Panc1 (cell line): ENCODE results near the gene YAP1. TPM values are rescaled to one million over a fixed set of nuclear protein-coding genes. Genes with fewer than 3 reads are reported as not detected.

ENCODE experiments used
- ATAC-seq: fragments of 200-7000 bp; cut with Tn5 transposase; 2 replicates; pipeline ENCODE4 v1.9.1; 2020; ENCODE audit warnings: mild to moderate bottlenecking, moderate library complexity
- BruUV-seq: library from RNA; stranded (reverse); fragments of 400-500 nt; replicated peaks from 2 replicates; lab custom pipeline; 2021; lab: Mats Ljungman, UMichigan
- CTCF ChIA-PET: fragments of 300-600 bp; sonication (Branson Sonifier 250); formaldehyde crosslinking; loops from one replicate; lab custom pipeline; 2022; ENCODE audit warnings: antibody characterized with exemption; lab: Charles Lee
- POLR2A ChIA-PET: fragments of 300-600 bp; sonication (Branson Sonifier 250); formaldehyde crosslinking; loops from one replicate; lab custom pipeline; 2022; ENCODE audit warnings: antibody characterized with exemption; lab: Charles Lee
- DNase-seq: peaks from one replicate; pipeline ENCODE4 v3.0.0-alpha.2; 2010; ENCODE audit warnings: low read depth, low spot score
- H3K27ac ChIP-seq: 2 replicates; pipeline ENCODE4 v1.5.1; 2011; ENCODE audit warnings: mild to moderate bottlenecking, low read length, inconsistent platforms
- H3K27me3 ChIP-seq: fragments of 200-500 bp; sonication (Bioruptor generic); 2 replicates; pipeline ENCODE4 v1.6.0; 2014; ENCODE audit warnings: low read length, inconsistent platforms; ENCODE audit not compliant: control insufficient read depth, insufficient read depth
- H3K36me3 ChIP-seq: fragments of 200-500 bp; sonication (Bioruptor generic); 2 replicates; pipeline ENCODE4 v1.5.1; 2014; ENCODE audit warnings: inconsistent platforms, mild to moderate bottlenecking, low read length, moderate library complexity; ENCODE audit not compliant: control insufficient read depth, insufficient read depth
- H3K4me1 ChIP-seq: 2 replicates; pipeline ENCODE4 v1.5.1; 2011; ENCODE audit warnings: inconsistent platforms, mild to moderate bottlenecking, low read length, moderate library complexity; ENCODE audit not compliant: control insufficient read depth, insufficient read depth
- H3K4me3 ChIP-seq, 2 experiments: 2 replicates each; pipeline ENCODE4 v1.5.1; 2011 to 2012; ENCODE audit warnings: low read depth in 2 of 2, low read length in 2 of 2, mild to moderate bottlenecking in 2 of 2, inconsistent platforms in 1 of 2, moderate library complexity in 1 of 2
- H3K9me3 ChIP-seq: fragments of 200-500 bp; sonication (Bioruptor generic); 2 replicates; pipeline ENCODE4 v1.5.1; 2014; ENCODE audit warnings: low read depth, mild to moderate bottlenecking, inconsistent platforms, low read length, moderate library complexity; ENCODE audit not compliant: control insufficient read depth, insufficient read depth
- POLR2AphosphoS5 ChIP-seq: IDR thresholded peaks from 2 replicates; pipeline ENCODE4 v1.6.1; 2012; ENCODE audit warnings: mild to moderate bottlenecking, low read depth, low read length, moderate library complexity
- SIN3A ChIP-seq: IDR thresholded peaks from 2 replicates; pipeline ENCODE4 v1.6.1; 2012; ENCODE audit warnings: low read depth, mild to moderate bottlenecking, low read length, moderate library complexity, borderline replicate concordance; ENCODE audit not compliant: insufficient read depth
- TCF7L2 ChIP-seq: IDR thresholded peaks from 2 replicates; pipeline ENCODE4 v1.6.1; 2011; ENCODE audit warnings: mild to moderate bottlenecking, low read depth, low read length, inconsistent platforms
- in situ Hi-C: cut with HindIII; loops from 2 replicates; pipeline ENCODE4 v1.10.0; 2016; ENCODE audit warnings: low sequenced_read_pairs, low pct_unique_long_range_greater_than_20kb
- intact Hi-C: fragments of 100-400 bp; cut with micrococcal nuclease; formaldehyde crosslinking; loops from one replicate; pipeline ENCODE4 v1.10.0; 2022; ENCODE audit not compliant: unreplicated experiment
- total RNA-seq: library from RNA; stranded (reverse); gene quantifications from one replicate; pipeline ENCODE4 v1.2.1, GENCODE V29; 2021; ENCODE audit not compliant: unreplicated experiment
- TF ChIP-seq, protein P1 (sequence below), 2 experiments: IDR thresholded peaks; 2 replicates each; pipeline ENCODE4 v1.6.1; 2011 to 2012; ENCODE audit warnings: low read depth in 2 of 2, control low read depth in 1 of 2, low read length in 1 of 2, mild to moderate bottlenecking in 1 of 2, moderate library complexity in 1 of 2; ENCODE audit not compliant: insufficient read depth in 1 of 2
- TF ChIP-seq, protein P2 (sequence below): fragments of 450-650 bp; IDR thresholded peaks from 2 replicates; pipeline ENCODE4 v1.5.1; 2017; ENCODE audit warnings: mild to moderate bottlenecking

Gene YAP1
- total RNA-seq, 1 experiment from 2014 or later: 158 TPM

DNA sequence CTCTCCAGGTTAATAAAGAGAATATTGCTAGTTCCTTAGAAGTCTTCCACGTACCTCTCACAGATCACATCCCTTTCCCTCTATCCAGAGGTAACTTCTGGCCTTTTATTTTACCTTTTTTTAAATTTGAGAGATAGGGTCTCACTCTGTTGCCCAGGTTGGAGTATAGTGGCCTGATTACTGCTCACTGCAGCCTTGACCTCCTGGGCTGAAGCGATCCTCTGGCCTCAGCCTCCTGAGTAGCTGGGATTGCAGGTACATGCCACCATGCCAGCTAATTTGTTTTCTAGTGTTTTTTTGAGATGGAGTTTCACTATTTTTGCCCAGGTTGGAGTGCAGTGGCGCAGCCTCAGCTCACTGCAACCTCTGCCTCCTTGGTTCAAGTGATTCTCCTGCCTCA is 24.4 kb downstream of the YAP1 start:
- ChIA-PET POLR2A (no interaction called here), CTCF (no interaction called here)
- intact Hi-C loops: no loop called here
- H3K27me3 ChIP-seq: no peaks in the 10 kb centered on the region
- ATAC-seq (no peak), DNase-seq (no peak)
- peaks cover 21% of the 10 kb centered on the region for H3K4me1 ChIP-seq
- peaks cover 3% of the 10 kb centered on the region; the same call in 1 of the 2 replicates for H3K9me3 ChIP-seq
- no peak overlapping the region for H3K4me3 ChIP-seq
- BruUV-seq: no TSS peak
- H3K27ac ChIP-seq: no peak overlapping the region
- no peak for TF ChIP-seq SIN3A
- TF ChIP-seq, protein P1, sequence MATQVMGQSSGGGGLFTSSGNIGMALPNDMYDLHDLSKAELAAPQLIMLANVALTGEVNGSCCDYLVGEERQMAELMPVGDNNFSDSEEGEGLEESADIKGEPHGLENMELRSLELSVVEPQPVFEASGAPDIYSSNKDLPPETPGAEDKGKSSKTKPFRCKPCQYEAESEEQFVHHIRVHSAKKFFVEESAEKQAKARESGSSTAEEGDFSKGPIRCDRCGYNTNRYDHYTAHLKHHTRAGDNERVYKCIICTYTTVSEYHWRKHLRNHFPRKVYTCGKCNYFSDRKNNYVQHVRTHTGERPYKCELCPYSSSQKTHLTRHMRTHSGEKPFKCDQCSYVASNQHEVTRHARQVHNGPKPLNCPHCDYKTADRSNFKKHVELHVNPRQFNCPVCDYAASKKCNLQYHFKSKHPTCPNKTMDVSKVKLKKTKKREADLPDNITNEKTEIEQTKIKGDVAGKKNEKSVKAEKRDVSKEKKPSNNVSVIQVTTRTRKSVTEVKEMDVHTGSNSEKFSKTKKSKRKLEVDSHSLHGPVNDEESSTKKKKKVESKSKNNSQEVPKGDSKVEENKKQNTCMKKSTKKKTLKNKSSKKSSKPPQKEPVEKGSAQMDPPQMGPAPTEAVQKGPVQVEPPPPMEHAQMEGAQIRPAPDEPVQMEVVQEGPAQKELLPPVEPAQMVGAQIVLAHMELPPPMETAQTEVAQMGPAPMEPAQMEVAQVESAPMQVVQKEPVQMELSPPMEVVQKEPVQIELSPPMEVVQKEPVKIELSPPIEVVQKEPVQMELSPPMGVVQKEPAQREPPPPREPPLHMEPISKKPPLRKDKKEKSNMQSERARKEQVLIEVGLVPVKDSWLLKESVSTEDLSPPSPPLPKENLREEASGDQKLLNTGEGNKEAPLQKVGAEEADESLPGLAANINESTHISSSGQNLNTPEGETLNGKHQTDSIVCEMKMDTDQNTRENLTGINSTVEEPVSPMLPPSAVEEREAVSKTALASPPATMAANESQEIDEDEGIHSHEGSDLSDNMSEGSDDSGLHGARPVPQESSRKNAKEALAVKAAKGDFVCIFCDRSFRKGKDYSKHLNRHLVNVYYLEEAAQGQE (IDR thresholded peaks at IDR 0.05; ENCODE audit: insufficient read depth in 1 of 2, low read depth in 2 of 2, low read length in 1 of 2): no peak
- TF ChIP-seq TCF7L2: no peak
- TF ChIP-seq POLR2AphosphoS5: no peak
- TF ChIP-seq, protein P2, sequence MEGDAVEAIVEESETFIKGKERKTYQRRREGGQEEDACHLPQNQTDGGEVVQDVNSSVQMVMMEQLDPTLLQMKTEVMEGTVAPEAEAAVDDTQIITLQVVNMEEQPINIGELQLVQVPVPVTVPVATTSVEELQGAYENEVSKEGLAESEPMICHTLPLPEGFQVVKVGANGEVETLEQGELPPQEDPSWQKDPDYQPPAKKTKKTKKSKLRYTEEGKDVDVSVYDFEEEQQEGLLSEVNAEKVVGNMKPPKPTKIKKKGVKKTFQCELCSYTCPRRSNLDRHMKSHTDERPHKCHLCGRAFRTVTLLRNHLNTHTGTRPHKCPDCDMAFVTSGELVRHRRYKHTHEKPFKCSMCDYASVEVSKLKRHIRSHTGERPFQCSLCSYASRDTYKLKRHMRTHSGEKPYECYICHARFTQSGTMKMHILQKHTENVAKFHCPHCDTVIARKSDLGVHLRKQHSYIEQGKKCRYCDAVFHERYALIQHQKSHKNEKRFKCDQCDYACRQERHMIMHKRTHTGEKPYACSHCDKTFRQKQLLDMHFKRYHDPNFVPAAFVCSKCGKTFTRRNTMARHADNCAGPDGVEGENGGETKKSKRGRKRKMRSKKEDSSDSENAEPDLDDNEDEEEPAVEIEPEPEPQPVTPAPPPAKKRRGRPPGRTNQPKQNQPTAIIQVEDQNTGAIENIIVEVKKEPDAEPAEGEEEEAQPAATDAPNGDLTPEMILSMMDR: no peak
- in situ Hi-C loops: no loop called here
- H3K36me3 ChIP-seq: no peaks in the 10 kb centered on the region

DNA sequence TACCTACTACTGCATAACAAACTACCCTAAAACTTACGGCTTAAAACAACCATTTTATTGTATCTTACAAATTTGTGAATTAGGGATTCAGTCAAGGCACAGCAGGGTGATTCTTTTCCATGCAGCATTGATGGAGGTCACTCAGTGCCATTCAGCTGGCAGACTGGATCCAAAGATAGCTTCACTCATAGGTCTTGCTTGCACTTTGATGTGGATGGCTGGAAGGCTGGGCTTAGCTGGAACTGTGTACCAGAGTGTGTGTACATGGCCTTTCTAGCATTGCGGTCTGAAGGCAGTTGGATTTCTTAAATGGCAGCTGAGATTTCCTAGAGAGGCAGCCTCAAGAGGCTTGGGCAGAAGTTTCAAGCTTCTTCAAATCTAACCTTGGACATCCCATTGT is 25.0 kb downstream of the YAP1 start:
- POLR2A ChIA-PET: no interaction called here
- no peak for DNase-seq
- CTCF ChIA-PET: interaction anchor here (0.6 kb wide), 1 partner anchor 23 kb away, joined by 4 read pairs; no protein-coding TSS in a partner anchor
- H3K4me3 ChIP-seq: no peak overlapping the region
- H3K9me3 ChIP-seq: peaks cover 3% of the 10 kb centered on the region; the same call in 1 of the 2 replicates
- no peak overlapping the region for H3K27ac ChIP-seq
- H3K36me3 ChIP-seq: no peaks in the 10 kb centered on the region
- H3K4me1 ChIP-seq: peaks cover 22% of the 10 kb centered on the region
- no peak for ATAC-seq
- in situ Hi-C loops (no loop called here), intact Hi-C loops (no loop called here)
- no TSS peak for BruUV-seq
- TF ChIP-seq SIN3A (no peak), TCF7L2 (no peak), POLR2AphosphoS5 (no peak)
- TF ChIP-seq, protein P2: no peak
- TF ChIP-seq, protein P1 (IDR thresholded peaks at IDR 0.05; ENCODE audit: insufficient read depth in 1 of 2, low read depth in 2 of 2, low read length in 1 of 2): no peak
- no peaks in the 10 kb centered on the region for H3K27me3 ChIP-seq
